Bone marrow (tissue), 2 donors: ENCODE data around the gene TNIP2.
"Not testable (repeated sequence)": the region's sequence is repeated elsewhere in the genome, so short reads cannot be mapped to it uniquely, and the experiment has no call there.

Experiments
- DNase-seq, 2 donors: peaks; one replicate each; lab custom pipeline; 2025; lab: John Stamatoyannopoulos, UW

Gene TNIP2

DNA sequence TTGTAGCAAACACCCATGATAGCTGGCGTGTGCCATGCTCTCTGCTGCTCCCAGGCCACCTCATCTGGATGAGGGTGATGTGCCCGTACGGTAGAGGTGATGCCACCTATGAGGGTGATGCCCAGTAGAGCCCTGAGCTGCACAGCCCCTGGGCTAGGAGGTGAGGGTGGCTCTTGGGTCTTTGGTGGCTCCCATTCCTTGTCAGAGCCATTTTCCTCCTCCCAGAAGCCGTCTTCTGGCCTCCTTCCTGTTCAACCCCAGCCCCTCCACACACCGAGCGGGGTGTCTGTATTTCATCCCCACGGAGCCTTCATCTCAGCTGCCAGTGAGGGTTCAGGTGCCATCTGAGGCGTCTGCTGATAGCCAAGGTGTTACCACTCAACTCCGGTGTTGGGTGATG, 12.0 kb upstream of the TNIP2 start:
- no peak for DNase-seq

DNA sequence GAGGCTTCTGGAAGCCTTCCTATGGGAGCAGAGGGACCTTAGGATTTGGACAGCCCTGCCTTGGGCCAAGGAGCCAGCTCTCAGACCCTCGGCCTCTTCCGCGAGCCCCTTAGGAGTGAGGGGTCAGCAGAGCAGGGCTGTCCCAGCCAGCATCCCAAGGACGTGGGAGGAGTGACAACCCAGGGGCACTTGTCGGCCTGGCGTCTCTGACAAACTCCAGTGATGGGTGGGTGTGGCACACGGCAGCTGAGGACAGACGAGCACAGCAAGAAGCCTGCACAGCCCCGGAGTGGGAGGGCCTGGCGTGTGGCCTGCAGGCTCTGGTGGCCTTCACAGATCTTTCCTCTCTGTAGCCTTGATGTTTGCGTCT, 11.6 kb upstream of the TNIP2 start:
- DNase-seq: no peak

DNA sequence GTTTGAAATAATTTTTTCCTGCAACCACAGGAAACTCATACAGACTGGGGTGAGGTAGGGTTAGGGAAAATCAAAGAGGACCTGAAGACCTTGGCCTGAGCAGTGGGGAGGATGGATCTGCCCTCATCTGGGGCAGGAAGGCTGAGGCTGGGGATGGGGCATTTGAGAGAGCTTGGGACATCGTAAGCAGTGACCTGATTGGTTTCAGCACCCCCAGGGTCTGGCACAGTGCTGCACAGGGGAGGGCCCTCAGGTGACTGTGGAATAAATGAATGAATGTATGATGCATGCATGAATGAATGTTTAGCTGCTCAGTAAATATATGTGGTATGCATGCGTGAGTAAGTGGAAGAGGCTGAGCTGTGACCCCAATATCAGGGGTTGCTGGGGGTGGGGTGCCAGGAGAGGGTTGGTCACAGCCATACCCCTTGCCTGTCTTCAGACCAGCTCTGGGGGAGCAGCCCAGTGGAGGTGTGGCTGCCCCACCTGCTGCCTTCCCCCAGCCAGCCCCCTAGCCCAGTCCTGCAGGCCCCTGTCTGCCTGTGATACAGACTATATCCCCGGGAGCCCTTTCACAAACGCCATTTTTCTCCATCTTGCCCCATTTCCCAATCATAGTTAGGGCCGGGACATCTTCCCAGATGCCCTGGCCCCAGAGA, 11.0 kb upstream of the TNIP2 start:
- no peak for DNase-seq

DNA sequence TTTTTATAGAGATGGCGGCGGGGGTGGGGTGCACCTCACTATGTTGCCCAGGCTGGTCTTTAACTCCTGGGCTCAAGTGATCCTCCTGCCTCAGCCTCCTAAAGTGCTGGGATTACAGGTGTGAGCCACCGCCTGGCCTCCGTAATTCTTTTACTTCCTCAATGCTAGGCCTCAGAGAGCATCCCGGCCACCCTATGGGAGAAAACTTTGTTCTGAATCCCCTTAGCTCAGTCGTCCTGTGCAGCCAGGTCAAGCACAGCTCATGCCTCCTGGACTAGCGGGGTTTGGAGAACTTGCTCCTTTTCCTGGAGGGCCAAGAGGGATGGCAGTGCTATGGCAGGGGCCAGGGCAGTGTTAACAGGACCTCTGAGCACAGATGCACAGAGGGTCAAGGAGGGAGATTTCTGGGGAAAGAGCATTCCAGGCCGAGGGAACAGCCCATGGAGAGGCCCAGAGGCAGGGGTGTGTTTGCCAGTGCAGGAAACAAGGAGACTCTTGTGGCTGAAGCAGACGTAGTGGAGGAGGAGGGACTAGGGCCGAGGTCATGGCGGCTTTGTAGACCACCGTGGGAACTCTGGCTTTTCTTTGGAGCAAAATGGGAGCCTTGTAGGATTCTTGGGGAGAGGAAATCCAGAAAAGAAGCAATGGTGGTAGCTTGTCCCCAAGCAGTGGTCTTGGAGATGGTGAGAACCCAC, 9.8 kb upstream of the TNIP2 start:
- no peak for DNase-seq

DNA sequence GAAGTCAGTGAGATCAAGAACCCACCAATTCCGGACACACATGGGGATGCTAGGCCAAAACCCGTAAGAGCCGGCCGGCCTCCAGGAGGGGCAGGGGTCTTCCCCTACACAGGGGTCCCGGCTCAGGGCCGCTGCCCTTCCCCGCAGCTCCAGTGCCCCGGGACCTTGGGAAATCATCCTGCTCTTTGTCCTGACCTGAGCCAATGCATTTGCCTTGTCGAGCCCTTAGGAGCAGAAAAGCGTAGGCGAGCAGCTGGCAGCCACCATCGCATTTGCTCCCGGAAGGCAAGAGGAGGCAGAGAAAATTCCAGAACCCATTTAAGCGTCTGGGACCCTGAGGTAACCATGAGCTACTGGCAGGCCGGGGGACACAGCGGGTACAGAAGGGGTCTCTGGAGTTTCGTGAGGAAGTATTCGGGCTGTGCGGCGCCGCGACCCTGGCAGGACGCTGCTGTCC, 7.4 kb upstream of the TNIP2 start:
- no peak for DNase-seq

DNA sequence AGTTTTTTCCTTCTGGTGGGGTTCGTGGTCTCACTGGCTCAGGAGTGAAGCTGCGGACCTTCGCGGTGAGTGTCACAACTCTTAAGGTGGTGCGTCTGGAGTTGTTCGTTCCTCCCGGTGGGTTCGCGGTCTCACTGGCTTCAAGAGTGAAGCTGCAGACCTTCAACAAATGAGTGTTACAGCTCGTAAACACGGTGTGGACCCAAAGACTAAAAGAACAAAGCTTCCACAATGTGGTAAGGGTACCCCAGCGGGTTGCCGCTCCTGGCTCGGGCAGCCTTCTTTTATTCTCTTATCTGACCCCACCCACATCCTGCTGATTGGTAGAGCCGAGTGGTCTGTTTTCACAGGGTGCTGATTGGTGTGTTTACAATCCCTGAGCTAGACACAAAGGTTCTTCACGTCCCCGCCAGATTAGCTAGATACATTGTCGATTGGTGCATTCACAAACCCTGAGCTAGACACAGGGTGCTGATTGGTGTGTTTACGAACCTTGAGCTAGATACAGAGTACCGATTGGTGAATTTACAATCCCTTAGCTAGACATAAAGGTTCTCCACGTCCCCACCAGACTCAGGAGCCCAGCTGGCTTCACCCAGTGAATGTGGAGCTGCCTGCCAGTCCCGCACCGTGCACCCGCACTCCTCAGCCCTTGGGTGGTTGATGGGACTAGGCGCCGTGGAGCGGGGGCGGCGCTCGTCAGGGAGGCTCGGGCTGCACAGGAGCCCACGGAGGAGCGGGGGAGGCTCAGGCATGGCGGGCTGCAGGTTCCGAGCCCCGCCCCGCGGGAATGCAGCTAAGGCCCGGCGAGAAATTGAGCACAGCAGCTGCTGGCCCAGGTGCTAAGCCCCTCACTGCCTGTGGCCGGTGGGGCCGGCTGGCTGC, 6.6 kb upstream of the TNIP2 start:
- DNase-seq: not testable (repeated sequence)

DNA sequence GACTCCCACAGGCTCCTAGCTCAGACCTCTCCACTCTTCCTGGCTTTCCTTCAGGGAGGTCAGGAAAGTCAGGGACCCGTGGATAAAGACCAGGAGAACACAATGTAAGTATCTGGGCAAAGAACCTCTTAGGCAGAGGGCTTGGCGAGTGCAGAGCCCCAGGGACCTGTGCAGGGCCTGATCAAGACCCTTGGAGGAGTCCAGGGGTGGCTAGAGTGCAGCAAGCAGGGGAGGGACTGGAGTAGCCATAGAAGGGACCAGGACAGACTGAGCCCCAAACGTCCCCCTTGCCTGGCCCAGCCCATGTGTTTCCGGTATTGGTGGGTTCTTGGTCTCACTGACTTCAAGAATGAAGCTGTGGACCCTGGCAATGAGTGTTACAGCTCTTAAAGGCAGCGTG, 5.9 kb upstream of the TNIP2 start:
- DNase-seq: no peak

DNA sequence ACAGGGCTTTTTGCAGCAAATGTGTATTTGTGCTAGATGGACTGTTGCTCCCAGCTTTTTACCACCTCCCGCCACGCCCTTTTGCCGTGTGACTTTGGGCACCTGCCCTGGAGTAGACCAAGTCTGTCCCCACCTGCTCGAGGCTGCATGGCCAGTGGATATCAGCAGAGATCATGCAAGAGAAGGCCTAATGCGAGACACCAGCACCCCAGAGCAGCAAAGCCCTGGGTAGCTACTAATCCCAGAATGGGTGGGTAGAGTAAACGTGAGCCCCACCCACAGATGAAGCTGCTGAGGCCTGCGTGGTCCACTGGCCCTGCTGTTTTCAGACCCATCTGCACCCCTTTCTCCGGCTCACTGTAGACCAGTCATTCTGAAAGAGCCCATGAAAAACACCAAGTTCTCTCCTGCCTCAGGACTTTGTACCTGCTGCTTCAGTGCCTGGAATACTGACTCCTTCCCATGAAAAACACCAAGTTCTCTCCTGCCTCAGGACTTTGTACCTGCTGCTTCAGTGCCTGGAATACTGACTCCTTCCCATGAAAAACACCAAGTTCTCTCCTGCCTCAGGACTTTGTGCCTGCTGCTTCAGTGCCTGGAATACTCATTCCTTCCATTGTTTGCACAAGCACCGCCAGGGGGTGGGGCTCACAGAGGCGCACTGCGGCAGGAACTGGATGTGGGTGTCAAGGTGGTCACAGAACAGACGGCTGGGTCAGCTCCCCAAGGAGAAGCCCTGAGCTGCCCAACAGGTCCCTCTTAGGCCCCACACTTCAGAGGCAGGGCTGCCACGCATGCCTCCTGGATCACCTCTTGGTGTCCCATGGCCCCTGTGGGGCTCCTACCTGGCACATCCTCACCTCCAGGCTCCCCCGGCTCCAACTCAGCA, 5.1 kb upstream of the TNIP2 start:
- no peak for DNase-seq

DNA sequence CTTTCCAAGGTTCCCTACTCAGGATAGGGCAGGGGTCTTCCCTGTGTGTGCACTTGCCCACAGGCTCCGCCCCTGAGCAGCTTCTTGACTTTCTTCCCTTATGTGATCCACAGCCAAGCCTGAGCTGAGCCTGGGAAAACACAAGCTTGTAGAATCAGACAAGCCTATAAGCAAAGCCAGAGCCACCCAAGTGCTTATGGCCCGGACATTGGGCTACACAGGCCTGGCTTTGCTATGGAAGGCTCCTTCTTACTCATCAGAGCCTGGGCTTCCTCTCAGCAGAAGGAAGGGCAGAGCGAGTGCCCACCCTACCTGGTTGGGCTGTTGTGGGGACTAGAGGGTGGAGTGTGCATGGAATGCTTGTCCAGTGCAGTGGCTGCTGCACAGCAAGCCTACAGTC, 1.3 kb upstream of the TNIP2 start:
- DNase-seq: no peak

DNA sequence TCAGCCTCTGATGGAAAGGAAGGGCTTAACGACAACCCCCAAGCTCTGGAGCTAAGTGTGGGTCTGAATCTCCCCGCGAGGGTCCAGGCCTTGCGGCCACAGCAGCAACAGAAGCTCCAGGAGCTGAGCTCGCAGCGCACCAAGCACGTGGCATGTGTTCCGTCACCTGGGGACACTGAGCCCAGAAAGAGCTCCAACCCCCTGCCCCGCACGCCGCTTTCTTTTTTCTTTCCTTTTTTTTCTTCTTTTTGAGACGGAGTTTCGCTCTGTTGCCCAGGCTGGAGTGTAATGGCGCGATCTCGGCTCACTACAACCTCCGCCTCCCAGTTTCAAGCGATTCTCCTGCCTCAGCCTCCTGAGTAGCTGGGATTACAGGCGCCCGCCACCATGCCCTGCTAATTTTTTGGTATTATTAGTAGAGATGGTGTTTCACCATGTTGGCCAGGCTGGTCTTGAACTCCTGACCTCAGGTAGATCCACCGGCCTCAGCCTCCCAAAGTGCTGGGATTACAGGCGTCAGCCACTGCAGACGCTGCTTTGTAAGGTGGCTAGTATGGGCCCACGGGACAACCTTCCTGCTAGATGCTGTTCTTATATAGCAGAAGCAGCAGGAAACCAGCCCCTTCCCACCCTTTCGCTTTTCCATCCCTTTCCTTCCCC, 685 bp upstream of the TNIP2 start:
- DNase-seq: no peak

DNA sequence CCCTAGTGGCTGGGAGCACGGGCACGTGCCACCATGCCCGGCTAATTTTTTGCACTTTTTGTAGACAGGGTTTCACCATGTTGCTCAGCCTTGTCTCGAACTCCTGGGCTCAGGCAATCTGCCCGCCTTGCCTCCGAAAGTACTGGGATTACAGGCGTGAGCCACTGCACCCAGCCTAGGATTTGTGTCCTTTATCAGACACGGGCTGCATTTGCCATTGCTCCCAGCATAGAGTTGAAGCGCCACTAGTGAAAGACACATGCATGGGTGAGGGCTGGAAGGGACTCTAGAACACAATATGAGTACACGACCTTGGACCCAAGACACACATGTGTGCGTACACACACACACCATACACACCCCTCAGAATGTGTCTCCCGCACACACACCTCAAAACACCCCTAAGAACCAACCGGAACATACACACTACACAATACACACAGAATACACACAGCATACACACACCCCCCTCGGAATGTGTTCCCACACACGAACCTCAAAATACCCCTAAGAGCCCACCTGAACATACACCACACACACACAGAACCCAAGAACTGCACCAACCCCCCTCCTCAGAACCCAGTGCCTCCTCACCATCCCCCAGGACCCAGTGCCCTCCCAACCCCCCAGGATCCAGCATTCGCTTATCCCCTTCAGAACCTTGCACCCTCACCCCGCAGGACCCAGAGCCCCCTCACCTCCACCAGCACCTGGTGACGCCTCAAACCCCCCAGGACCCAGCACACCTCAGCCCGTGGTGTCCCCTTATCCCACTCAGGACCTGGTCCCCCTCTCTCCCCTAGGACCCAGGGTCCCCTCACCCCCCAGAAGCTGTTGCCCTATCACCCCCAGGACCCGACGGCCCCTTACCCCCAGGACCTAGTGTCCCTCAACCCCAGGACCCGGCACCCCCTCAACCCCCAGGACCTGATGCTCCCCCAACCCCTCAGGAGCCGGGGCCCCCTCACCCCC, 1.0 kb downstream of the TNIP2 start:
- no peak for DNase-seq

DNA sequence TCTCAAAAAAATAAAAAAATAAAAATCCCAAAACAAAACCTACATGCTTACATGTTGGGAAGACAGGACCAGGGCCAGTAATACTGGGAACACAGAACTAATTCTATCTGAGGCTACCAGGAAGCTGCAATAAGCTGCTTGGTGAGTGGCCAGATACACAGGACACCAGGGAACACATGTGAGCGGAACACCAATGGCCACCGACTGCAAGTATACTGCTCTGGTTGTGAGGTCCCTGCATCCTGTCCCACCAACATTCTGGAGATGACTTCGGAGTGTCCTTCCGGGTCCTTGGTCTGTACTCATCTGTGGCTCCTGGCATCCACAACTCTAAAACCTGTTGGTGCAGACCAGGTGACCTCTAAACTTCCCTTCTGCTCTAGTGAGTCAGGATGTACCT, 2.7 kb downstream of the TNIP2 start:
- DNase-seq: no peak

DNA sequence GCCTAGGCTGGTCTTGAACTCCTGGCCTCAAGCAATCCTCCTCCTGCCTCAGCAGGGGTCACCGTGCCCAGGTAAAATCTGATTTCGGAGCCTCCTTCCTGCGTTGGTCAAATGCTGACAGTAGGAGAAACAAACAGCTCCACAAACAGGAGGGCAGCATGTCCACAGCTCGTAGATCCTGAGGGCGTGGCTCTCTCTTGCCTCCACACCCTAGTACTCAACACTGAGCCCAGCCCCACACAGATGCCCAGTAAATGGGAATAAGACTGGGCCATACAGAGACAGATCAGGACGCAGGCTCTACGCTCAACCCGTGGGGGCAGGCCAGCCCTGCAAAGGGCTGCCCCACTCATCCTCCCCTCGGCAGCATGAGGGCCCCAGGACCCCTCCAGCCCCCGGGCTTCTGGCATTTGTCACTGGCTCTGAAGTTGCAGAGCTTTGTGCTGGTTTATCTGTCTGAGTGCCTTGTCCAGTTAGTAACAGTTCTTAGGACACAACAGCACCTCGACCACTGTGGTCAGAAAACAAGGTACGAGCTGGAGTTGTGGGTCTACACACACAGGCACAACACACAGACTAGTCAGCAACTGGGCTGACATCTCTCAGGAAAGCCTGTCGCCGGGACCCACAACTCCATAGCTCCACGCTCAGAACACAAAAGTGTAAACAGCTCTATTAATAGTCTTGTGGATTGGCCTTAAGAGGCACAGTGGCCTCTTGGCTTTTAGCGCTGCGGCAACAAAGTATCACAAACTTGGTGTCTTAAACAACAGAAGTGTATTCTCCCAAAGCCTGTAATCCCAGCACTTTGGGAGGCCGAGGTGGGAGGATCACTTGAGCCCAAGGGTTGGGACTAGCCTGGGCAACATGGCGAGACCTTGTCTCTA, 5.2 kb downstream of the TNIP2 start:
- DNase-seq: no peak

DNA sequence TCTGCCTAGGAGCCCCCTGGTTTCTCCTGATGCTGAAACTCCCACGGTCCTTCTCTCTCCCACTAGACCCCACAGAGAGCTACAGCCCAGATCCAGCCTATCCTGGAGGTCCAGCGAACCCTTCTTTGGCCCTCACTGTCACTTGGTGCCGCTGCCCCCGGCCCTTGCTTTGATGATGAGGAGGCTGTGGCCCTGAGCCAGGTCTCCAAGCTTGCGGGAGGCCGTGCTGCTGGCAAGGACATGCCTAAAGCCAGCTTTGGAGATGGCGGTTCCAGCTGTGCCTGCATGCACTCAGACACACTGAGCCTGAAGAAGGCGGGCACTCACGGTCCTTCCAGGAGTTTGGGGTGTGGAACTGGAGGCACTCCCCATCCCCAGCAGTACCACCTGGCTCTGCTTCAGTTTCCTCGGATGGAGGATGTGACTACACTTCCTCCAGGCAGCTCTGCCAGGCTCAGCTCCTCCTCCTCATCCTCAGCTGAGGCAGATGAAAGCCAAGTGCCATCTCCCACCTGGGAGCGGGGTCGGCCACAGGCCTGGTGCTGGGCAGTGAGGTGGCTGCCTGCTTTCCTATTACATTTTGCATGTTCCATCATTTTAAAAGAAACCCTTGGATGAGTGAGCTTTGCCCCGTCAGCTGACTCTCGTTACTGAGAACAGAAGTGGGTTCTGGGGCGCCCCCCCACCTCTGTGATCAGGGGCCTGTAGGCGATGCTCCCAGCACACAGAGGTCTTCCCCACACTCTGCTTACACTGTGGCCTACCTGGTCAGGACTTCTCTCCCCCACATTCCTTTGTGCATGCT, 9.0 kb downstream of the TNIP2 start:
- no peak for DNase-seq

DNA sequence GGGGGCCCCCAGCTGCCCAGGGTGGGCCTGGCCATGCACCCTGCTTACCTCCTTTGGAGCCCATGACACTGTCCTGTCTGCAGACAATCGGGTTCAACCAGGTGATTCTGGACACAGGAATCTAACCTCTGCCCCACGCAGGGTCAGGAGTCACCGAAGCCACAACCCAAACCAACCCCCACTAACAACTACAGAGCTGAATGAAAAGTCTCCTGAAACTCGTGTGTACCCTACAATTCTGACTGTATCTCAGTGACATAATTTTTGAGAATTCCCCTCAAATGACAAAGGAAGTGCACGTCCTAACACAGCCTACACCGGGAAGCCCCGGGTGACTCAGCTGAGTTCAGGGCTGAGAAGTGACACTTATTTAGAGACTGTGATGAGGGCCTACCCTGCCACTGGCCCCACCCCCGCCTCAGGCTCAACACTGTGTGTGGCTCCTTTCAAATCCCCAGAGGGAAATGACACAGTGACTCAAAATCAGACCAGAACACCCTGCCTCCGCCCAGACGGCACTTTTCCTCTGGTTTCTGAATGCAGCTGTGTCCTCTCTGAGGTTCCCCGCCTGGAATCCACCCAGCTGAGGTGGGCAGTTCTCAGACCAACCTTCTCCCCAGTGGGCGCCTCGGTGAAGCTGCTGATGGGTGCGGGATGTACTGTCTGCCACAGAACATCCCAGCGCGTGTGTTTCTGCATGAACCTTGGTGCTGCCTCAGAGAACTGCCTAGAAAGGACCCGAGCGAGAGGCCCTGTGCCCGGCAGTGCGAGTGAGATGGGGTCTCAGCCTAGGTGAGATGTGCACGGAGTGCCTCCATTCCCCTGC, 9.9 kb downstream of the TNIP2 start:
- peak; percentile 62 to 96 for DNase-seq

DNA sequence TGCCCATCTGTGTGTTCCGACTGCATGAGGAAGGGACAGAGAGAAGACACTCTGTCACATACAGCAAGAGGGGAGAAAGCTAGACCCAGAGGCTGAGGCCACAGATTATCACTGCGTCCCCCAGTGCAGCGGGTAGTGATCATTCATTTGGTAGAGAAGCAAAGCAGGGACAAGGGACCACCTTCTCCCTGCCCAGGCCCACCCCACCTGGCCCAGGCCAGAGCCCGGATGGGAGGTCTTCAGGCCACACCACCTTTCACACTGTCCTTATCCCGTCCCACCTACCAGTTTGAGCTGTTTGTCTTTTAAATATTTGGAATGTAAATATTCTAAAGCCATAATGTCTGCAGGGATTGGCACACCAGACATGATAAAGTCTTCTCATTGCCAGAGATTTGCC, 10.6 kb downstream of the TNIP2 start:
- DNase-seq: no peak

DNA sequence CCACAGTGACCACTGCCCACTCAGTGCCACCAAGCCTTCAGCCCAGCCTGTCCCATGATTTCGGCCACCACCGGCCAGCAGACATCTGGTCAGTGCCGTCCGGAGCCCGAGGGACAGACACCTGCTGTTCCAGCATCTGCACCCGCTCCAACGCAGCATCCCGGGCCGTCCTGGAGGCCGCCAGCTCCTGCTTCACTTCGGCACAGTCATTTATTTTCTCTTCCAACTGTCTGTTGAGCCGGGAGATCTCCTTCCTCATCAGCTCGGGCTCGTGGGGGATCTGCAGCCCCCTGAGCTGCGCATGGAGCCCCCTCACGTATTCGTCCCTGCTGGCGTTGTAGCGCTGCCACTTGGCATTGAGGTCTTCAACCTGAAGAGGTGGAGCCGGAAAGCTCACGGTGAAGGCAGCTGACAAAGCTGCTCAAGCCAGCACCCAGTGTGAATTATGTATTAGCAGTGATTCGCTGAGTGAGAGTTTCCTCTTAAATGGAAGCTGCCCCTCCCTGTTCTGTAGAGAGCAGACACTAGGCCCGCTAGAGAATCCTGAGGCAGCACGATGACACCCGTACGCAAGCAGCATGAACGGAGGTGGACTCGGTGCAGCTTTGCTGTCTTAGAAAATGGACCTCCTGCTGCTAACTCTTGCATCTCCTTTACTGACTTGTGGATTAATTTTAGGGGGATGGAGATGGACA, 11.4 kb downstream of the TNIP2 start:
- no peak for DNase-seq
